IMR-90 (cell line): ENCODE results near the gene CDH2. TPM values are rescaled to one million over a fixed set of nuclear protein-coding genes. Genes with fewer than 3 reads are reported as not detected.
A peak's percentile ranks its signal among the peaks of the same experiment; 100 is the strongest.

ENCODE experiments used
- ATAC-seq: fragments of 200-7000 bp; cut with Tn5 transposase; 2 replicates; pipeline ENCODE4 v1.9.1; 2020; ENCODE audit warnings: low read depth, mild to moderate bottlenecking, moderate library complexity
- BruUV-seq: library from RNA; stranded (reverse); fragments of 400-500 nt; replicated peaks from 2 replicates; lab custom pipeline; 2021; lab: Mats Ljungman, UMichigan
- CTCF ChIA-PET: fragments of 300-600 bp; formaldehyde crosslinking; extraction: SDS; loops from one replicate; lab custom pipeline; 2021; ENCODE audit warnings: antibody characterized with exemption; lab: Yijun Ruan, JAX
- POLR2A ChIA-PET: fragments of 300-600 bp; sonication (Branson Sonifier 250); formaldehyde crosslinking; loops from one replicate; lab custom pipeline; 2022; ENCODE audit warnings: antibody characterized with exemption; ENCODE audit not compliant: unreplicated experiment; lab: Charles Lee
- DNase-seq: peaks from one replicate; pipeline ENCODE4 v3.0.0; 2013
- H2AFZ ChIP-seq: replicated peaks from 2 replicates; pipeline ENCODE3; 2013; ENCODE audit warnings: low read length, mild to moderate bottlenecking; ENCODE audit not compliant: poor library complexity
- H2AK5ac ChIP-seq: 2 replicates; pipeline ENCODE4 v1.6.1; 2013; ENCODE audit warnings: low read depth, low read length, inconsistent platforms
- H2AK9ac ChIP-seq: replicated peaks from 2 replicates; pipeline ENCODE3; 2013; ENCODE audit warnings: mild to moderate bottlenecking, low read depth, low read length, moderate library complexity; ENCODE audit not compliant: poor library complexity
- H2BK120ac ChIP-seq: 2 replicates; pipeline ENCODE4 v1.6.1; 2013; ENCODE audit warnings: low read depth, low read length, inconsistent platforms
- H2BK15ac ChIP-seq: 3 replicates; pipeline ENCODE4 v1.6.1; 2013; ENCODE audit warnings: low read depth, low read length, inconsistent platforms
- H2BK20ac ChIP-seq: 2 replicates; pipeline ENCODE4 v1.6.1; 2013; ENCODE audit warnings: low read depth, mild to moderate bottlenecking, inconsistent platforms, low read length, moderate library complexity
- H2BK5ac ChIP-seq: 2 replicates; pipeline ENCODE4 v1.6.1; 2013; ENCODE audit warnings: mild to moderate bottlenecking, low read depth, low read length, inconsistent platforms; ENCODE audit not compliant: poor library complexity, severe bottlenecking
- H3K14ac ChIP-seq: replicated peaks from 2 replicates; pipeline ENCODE4 v1.6.1; 2013; ENCODE audit warnings: low read depth, low read length, inconsistent platforms
- H3K18ac ChIP-seq: 2 replicates; pipeline ENCODE4 v1.6.1; 2013; ENCODE audit warnings: low read depth, low read length, control low read depth
- H3K23ac ChIP-seq: 2 replicates; pipeline ENCODE4 v1.6.1; 2013; ENCODE audit warnings: low read depth, low read length, inconsistent platforms
- H3K27ac ChIP-seq: 2 replicates; pipeline ENCODE4 v1.5.1; 2013; ENCODE audit warnings: mild to moderate bottlenecking, control low read depth, low read length; ENCODE audit not compliant: insufficient read depth
- H3K27me3 ChIP-seq: 2 replicates; pipeline ENCODE4 v1.6.1; 2013; ENCODE audit warnings: low read length; ENCODE audit not compliant: control insufficient read depth, insufficient read depth
- H3K36me3 ChIP-seq: 2 replicates; pipeline ENCODE4 v1.6.1; 2013; ENCODE audit warnings: low read length, mixed read lengths; ENCODE audit not compliant: control insufficient read depth, insufficient read depth
- H3K4ac ChIP-seq: 2 replicates; pipeline ENCODE4 v1.6.1; 2013; ENCODE audit warnings: low read depth, low read length, inconsistent platforms
- H3K4me1 ChIP-seq: 2 replicates; pipeline ENCODE4 v1.6.1; 2013; ENCODE audit warnings: low read length, mixed read lengths; ENCODE audit not compliant: control insufficient read depth, insufficient read depth
- H3K4me2 ChIP-seq: 2 replicates; pipeline ENCODE4 v1.6.1; 2013; ENCODE audit warnings: low read depth, mild to moderate bottlenecking, control low read depth, low read length, moderate library complexity
- H3K4me3 ChIP-seq: 2 replicates; pipeline ENCODE4 v1.5.1; 2013; ENCODE audit warnings: low read depth, mild to moderate bottlenecking, control low read depth, low read length, moderate library complexity; ENCODE audit not compliant: insufficient read depth
- H3K56ac ChIP-seq: 2 replicates; pipeline ENCODE4 v1.6.1; 2013; ENCODE audit warnings: low read length, inconsistent platforms; ENCODE audit not compliant: insufficient read depth; ENCODE audit errors: extremely low read depth
- H3K79me1 ChIP-seq, 2 experiments: 2 replicates each; pipeline ENCODE4 v1.6.1; 2013; ENCODE audit warnings: low read length in 2 of 2, inconsistent platforms in 1 of 2, low read depth in 1 of 2
- H3K9ac ChIP-seq: 2 replicates; pipeline ENCODE4 v1.6.1; 2013; ENCODE audit warnings: low read depth, low read length, control low read depth
- H3K9me1 ChIP-seq: 2 replicates; pipeline ENCODE4 v1.6.1; 2013; ENCODE audit warnings: low read length, inconsistent platforms; ENCODE audit not compliant: insufficient read depth
- H3K9me3 ChIP-seq: 2 replicates; pipeline ENCODE4 v1.6.1; 2013; ENCODE audit warnings: low read length; ENCODE audit not compliant: control insufficient read depth, insufficient read depth
- H4K20me1 ChIP-seq: 2 replicates; pipeline ENCODE4 v1.6.1; 2013; ENCODE audit warnings: low read length, inconsistent platforms; ENCODE audit not compliant: insufficient read depth
- H4K5ac ChIP-seq: 2 replicates; pipeline ENCODE4 v1.6.1; 2013; ENCODE audit warnings: mild to moderate bottlenecking, low read depth, low read length, control low read depth
- H4K8ac ChIP-seq, 2 experiments: 2 replicates each; pipeline ENCODE4 v1.6.1; 2013; ENCODE audit warnings: low read depth in 2 of 2, low read length in 2 of 2, control low read depth in 1 of 2, inconsistent platforms in 1 of 2
- H4K91ac ChIP-seq: 2 replicates; pipeline ENCODE4 v1.6.1; 2013; ENCODE audit warnings: low read depth, low read length, inconsistent platforms; ENCODE audit not compliant: insufficient read depth
- ELK1 ChIP-seq: fragments of 150-350 bp; IDR thresholded peaks from 2 replicates; pipeline ENCODE4 v1.6.1; 2016; ENCODE audit warnings: low read depth, mild to moderate bottlenecking, low read length, moderate library complexity, borderline replicate concordance
- FOS ChIP-seq: fragments of 150-350 bp; IDR thresholded peaks from 2 replicates; pipeline ENCODE4 v1.6.1; 2016; ENCODE audit warnings: low read depth, low read length
- MAFK ChIP-seq: IDR thresholded peaks from 2 replicates; pipeline ENCODE4 v1.6.1; 2012; ENCODE audit warnings: low read depth, low read length, improper control_type of control experiment
- MXI1 ChIP-seq: IDR thresholded peaks from 2 replicates; pipeline ENCODE4 v1.6.1; 2012; ENCODE audit warnings: low read depth, mild to moderate bottlenecking, low read length, moderate library complexity, borderline replicate concordance
- NFE2L2 ChIP-seq: fragments of 150-350 bp; IDR thresholded peaks from 2 replicates; pipeline ENCODE4 v1.6.1; 2016; ENCODE audit warnings: low read depth, mild to moderate bottlenecking, low read length
- RAD21 ChIP-seq: IDR thresholded peaks from 2 replicates; pipeline ENCODE4 v1.6.1; 2012; ENCODE audit warnings: low read length, improper control_type of control experiment
- RFX5 ChIP-seq: IDR thresholded peaks from 2 replicates; pipeline ENCODE4 v1.8.0; 2012; ENCODE audit warnings: low read depth, mild to moderate bottlenecking, low read length, moderate library complexity
- SMC3 ChIP-seq: fragments of 150-350 bp; IDR thresholded peaks from 2 replicates; pipeline ENCODE4 v1.6.1; 2016; ENCODE audit warnings: low read depth, mild to moderate bottlenecking, antibody characterized with exemption, low read length, moderate library complexity
- whole genome bisulfite sequencing, 2 experiments: methylation state at CpG; one replicate each; pipeline versions ENCODE4 v1.1.5 to v1.1.7; 2013; ENCODE audit warnings: missing lambda C conversion rate in 2 of 2; ENCODE audit not compliant: insufficient read length in 1 of 2; ENCODE audit errors: extremely low coverage in 2 of 2; 5-methylcytosine and 5-hydroxymethylcytosine counted together
- dilution Hi-C: fragments of 300-500 bp; cut with HindIII; formaldehyde crosslinking; loops from one replicate; pipeline ENCODE4 v1.14.3; 2018; ENCODE audit warnings: low sequenced_read_pairs; ENCODE audit not compliant: unreplicated experiment
- in situ Hi-C: fragments of 300-500 bp; cut with MboI; formaldehyde crosslinking; loops from 3 replicates; pipeline ENCODE4 v1.14.3; 2019; ENCODE audit warnings: low sequenced_read_pairs, inconsistent platforms, mixed read lengths
- intact Hi-C: fragments of 100-400 bp; cut with micrococcal nuclease; formaldehyde crosslinking; loops from 2 replicates; pipeline ENCODE4 v1.10.0; 2022
- polyA plus RNA-seq, 3 experiments: library from polyadenylated mRNA; depleted of rRNA; stranded (reverse); fragments of >200 nt; gene quantifications; 2 replicates each; pipeline ENCODE4 v1.2.3, GENCODE V29; 2012; ENCODE audit warnings: low replicate concordance in 1 of 3
- total RNA-seq: library from RNA; depleted of rRNA; stranded (reverse); fragments of >200 nt; gene quantifications from 2 replicates; pipeline ENCODE4 v1.2.3, GENCODE V29; 2012
- TF ChIP-seq, protein P1 (sequence below): fragments of 150-350 bp; IDR thresholded peaks from 2 replicates; pipeline ENCODE4 v1.6.1; 2017; ENCODE audit warnings: mild to moderate bottlenecking, antibody characterized with exemption, low read length, low read depth

CDH2 gene
- total and polyA plus RNA-seq, 2 of the 4 experiments (the other 2 are of a cell fraction), result 55.6 to 111 TPM

DNA sequence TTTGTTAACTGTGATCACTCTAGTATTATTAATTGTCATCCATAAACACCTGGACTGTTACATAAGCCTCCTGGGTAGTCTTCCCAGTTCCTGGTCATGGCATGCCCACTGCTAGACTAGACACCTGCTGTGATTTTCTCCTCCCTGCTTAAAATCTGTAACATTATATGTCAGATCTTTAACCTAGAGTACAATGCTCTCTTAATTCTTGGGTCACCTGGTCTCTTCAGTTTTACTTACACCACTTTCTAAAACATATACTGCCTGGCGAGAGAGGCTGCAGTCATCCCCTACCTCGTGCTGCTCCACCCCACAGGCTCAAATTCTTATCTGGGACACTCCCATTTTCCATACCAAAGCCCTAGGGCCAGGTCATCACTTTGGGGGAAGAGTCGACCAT lies 161.3 kb downstream of the CDH2 start:
- no peak overlapping the region for H3K4me2 ChIP-seq
- no peaks in the 10 kb centered on the region for H4K20me1 ChIP-seq
- no peak overlapping the region for H4K5ac ChIP-seq
- H3K4me3 ChIP-seq, result no peak overlapping the region
- ATAC-seq, result no peak
- no peaks in the 10 kb centered on the region for H3K9me3 ChIP-seq
- H3K79me1 ChIP-seq, result peaks cover 7 to 8% of the 10 kb centered on the region in 2 experiments
- TF ChIP-seq MXI1 (no peak), SMC3 (no peak), RAD21 (no peak), RFX5 (no peak), ELK1 (no peak), MAFK (no peak), FOS (no peak), NFE2L2 (no peak)
- TF ChIP-seq, protein P1, sequence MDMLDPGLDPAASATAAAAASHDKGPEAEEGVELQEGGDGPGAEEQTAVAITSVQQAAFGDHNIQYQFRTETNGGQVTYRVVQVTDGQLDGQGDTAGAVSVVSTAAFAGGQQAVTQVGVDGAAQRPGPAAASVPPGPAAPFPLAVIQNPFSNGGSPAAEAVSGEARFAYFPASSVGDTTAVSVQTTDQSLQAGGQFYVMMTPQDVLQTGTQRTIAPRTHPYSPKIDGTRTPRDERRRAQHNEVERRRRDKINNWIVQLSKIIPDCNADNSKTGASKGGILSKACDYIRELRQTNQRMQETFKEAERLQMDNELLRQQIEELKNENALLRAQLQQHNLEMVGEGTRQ, result no peak
- H2BK20ac ChIP-seq, result no peak overlapping the region
- H3K27ac ChIP-seq, result no peak overlapping the region
- H3K23ac ChIP-seq, result no peak overlapping the region
- H4K91ac ChIP-seq, result no peak overlapping the region
- no peak overlapping the region for H3K56ac ChIP-seq
- H2BK15ac ChIP-seq, result no peak overlapping the region
- POLR2A ChIA-PET, result no interaction called here
- CTCF ChIA-PET, result no interaction called here
- no peak overlapping the region for H4K8ac ChIP-seq
- BruUV-seq, result no TSS peak
- in situ Hi-C loops, result loop anchor here (10.0 kb wide), 1 partner anchor 169 kb away; no protein-coding TSS in a partner anchor
- no CpG with 5 or more reads among the region's 3 CpGs for WGBS, 2 experiments
- H2BK5ac ChIP-seq, result no peak overlapping the region
- no peak for DNase-seq
- no peaks in the 10 kb centered on the region for H3K27me3 ChIP-seq
- H2AFZ ChIP-seq, result no peak overlapping the region
- no peak overlapping the region for H3K14ac ChIP-seq
- peaks cover 1% of the 10 kb centered on the region; the same call in 1 of the 2 replicates for H3K36me3 ChIP-seq
- H3K4ac ChIP-seq, result no peak overlapping the region
- dilution Hi-C loops, result no loop called here
- intact Hi-C loops, result loop anchor here (5.0 to 10.0 kb wide), 3 partner anchors 82 to 411 kb away; no protein-coding TSS in a partner anchor
- peaks cover 4% of the 10 kb centered on the region; the same call in 1 of the 2 replicates for H3K4me1 ChIP-seq
- no peak overlapping the region for H3K18ac ChIP-seq
- no peak overlapping the region for H2AK5ac ChIP-seq
- no peaks in the 10 kb centered on the region for H3K9me1 ChIP-seq
- H3K9ac ChIP-seq, result no peak overlapping the region
- 0 out of 2 replicates have a peak overlapping the region, but pooled peaks have one; percentile 30 for H2BK120ac ChIP-seq
- no peak overlapping the region for H2AK9ac ChIP-seq
